Skin epidermis (tissue), 12 donors: ENCODE measurements around the gene ISCU.

Experiments
- H3K27ac ChIP-seq, 21 experiments: fragments of 200-600 bp; sonication (generic) in 11 of 21; one replicate each; pipeline ENCODE4 v1.5.0; 2020; ENCODE audit warnings: mild to moderate bottlenecking in 3 of 21, inconsistent platforms in 2 of 21, moderate library complexity in 2 of 21
- H3K4me3 ChIP-seq, 7 experiments: fragments of 200-600 bp; sonication (generic) in 2 of 7; one replicate each; pipeline ENCODE4 v1.5.0; 2020; ENCODE audit warnings: inconsistent platforms in 2 of 7, mild to moderate bottlenecking in 2 of 7, moderate library complexity in 1 of 7

The ISCU gene

GRCh38 chr12:108598553-108599250, 36.3 kb downstream of the ISCU start:
- peak overlapping the region in 1 of 7 experiments; percentile 35 for H3K4me3 ChIP-seq
- peak overlapping the region in 11 of 21 experiments; percentile 27 to 90 (median 62) for H3K27ac ChIP-seq

GRCh38 chr12:108599541-108599940, 37.1 kb downstream of the ISCU start:
- Histone ChIP-seq H3K4me3 (no peak overlapping the region), H3K27ac (no peak overlapping the region)

- Histone ChIP-seq H3K4me3 (no peak overlapping the region), H3K27ac (no peak overlapping the region)
Observed at GRCh38 chr12:108599948-108600701, 37.7 kb downstream of the ISCU start.

GRCh38 chr12:108600702-108601007, 38.3 kb downstream of the ISCU start:
- Histone ChIP-seq H3K4me3 (no peak overlapping the region), H3K27ac (no peak overlapping the region)

GRCh38 chr12:108602209-108602705, 39.9 kb downstream of the ISCU start:
- Histone ChIP-seq H3K27ac (no peak overlapping the region), H3K4me3 (no peak overlapping the region)

- H3K4me3 ChIP-seq: no peak overlapping the region
- no peak overlapping the region for H3K27ac ChIP-seq
Observed at GRCh38 chr12:108602976-108603704, 40.7 kb downstream of the ISCU start.

GRCh38 chr12:108603743-108604142, 41.3 kb downstream of the ISCU start:
- H3K4me3 ChIP-seq: no peak overlapping the region
- no peak overlapping the region for H3K27ac ChIP-seq

- H3K4me3 ChIP-seq: no peak overlapping the region
- H3K27ac ChIP-seq: no peak overlapping the region
Observed at GRCh38 chr12:108604208-108604941, 42.0 kb downstream of the ISCU start.

GRCh38 chr12:108605000-108605689, 42.7 kb downstream of the ISCU start:
- H3K4me3 ChIP-seq: no peak overlapping the region
- no peak overlapping the region for H3K27ac ChIP-seq

- Histone ChIP-seq H3K4me3 (no peak overlapping the region), H3K27ac (no peak overlapping the region)
Observed at GRCh38 chr12:108605690-108606406, 43.5 kb downstream of the ISCU start.

GRCh38 chr12:108606492-108606891, 44.1 kb downstream of the ISCU start:
- H3K27ac ChIP-seq: no peak overlapping the region
- H3K4me3 ChIP-seq: no peak overlapping the region

- no peak overlapping the region for H3K4me3 ChIP-seq
Observed at GRCh38 chr12:108607981-108608600, 45.7 kb downstream of the ISCU start.

GRCh38 chr12:108608616-108609015, 46.2 kb downstream of the ISCU start:
- Histone ChIP-seq H3K4me3 (no peak overlapping the region), H3K27ac (no peak overlapping the region)

More at GRCh38 chr12:108607981-108608600, 45.7 kb downstream of the ISCU start:
- no peak overlapping the region for H3K27ac ChIP-seq

GRCh38 chr12:108609537-108610335, 47.3 kb downstream of the ISCU start:
- Histone ChIP-seq H3K27ac (peak overlapping the region in 6 of 21 experiments; percentile 10 to 70 (median 50)), H3K4me3 (no peak overlapping the region)

GRCh38 chr12:108610336-108610815, 48.0 kb downstream of the ISCU start:
- Histone ChIP-seq H3K27ac (peak overlapping the region in 7 of 21 experiments; percentile 3 to 70 (median 50)), H3K4me3 (no peak overlapping the region)

- no peak overlapping the region for H3K4me3 ChIP-seq
Observed at GRCh38 chr12:108610856-108611605, 48.6 kb downstream of the ISCU start.

More at GRCh38 chr12:108610856-108611605, 48.6 kb downstream of the ISCU start:
- H3K27ac ChIP-seq: peak overlapping the region in 7 of 21 experiments; percentile 3 to 70 (median 50)
